HG03354 (cell line): Measurements from ENCODE around the gene SLC7A6.
"Not testable (repeated sequence)": the region's sequence is repeated elsewhere in the genome, so short reads cannot be mapped to it uniquely, and the experiment has no call there.

Experiments
- ATAC-seq: cut with Tn5 transposase; IDR thresholded peaks from one replicate; pipeline ENCODE4 v1.9.1; 2021; ENCODE audit warnings: mild to moderate bottlenecking; ENCODE audit not compliant: unreplicated experiment, poor library complexity, severe bottlenecking

SLC7A6 gene

GRCh38 chr16:68279726-68280558 lies 15.6 kb downstream of the SLC7A6 start:
- ATAC-seq: no peak

GRCh38 chr16:68281368-68282063 lies 17.2 kb downstream of the SLC7A6 start:
- no peak for ATAC-seq

- no peak for ATAC-seq
Observed at GRCh38 chr16:68282064-68282452, 17.7 kb downstream of the SLC7A6 start.

- no peak for ATAC-seq
Observed at GRCh38 chr16:68283346-68283745, 19.0 kb downstream of the SLC7A6 start.

- ATAC-seq: peak; percentile 51
Observed at GRCh38 chr16:68283801-68284598, 19.7 kb downstream of the SLC7A6 start.

- ATAC-seq: peak; percentile 59
Observed at GRCh38 chr16:68284847-68285246, 20.5 kb downstream of the SLC7A6 start.

GRCh38 chr16:68285683-68286082 lies 21.4 kb downstream of the SLC7A6 start:
- ATAC-seq: no peak

GRCh38 chr16:68286153-68287074 lies 22.1 kb downstream of the SLC7A6 start:
- no peak for ATAC-seq

- ATAC-seq: no peak
Observed at GRCh38 chr16:68287276-68288251, 23.2 kb downstream of the SLC7A6 start.

GRCh38 chr16:68288252-68288650 lies 23.9 kb downstream of the SLC7A6 start:
- no peak for ATAC-seq

- ATAC-seq: not testable (repeated sequence)
Observed at GRCh38 chr16:68288796-68289195, 24.5 kb downstream of the SLC7A6 start.

- no peak for ATAC-seq
Observed at GRCh38 chr16:68289202-68289601, 24.9 kb downstream of the SLC7A6 start.

GRCh38 chr16:68289621-68290329 lies 25.4 kb downstream of the SLC7A6 start:
- peak; percentile 84 for ATAC-seq

GRCh38 chr16:68290450-68290849 lies 26.1 kb downstream of the SLC7A6 start:
- no peak for ATAC-seq

- ATAC-seq: no peak
Observed at GRCh38 chr16:68291227-68291626, 26.9 kb downstream of the SLC7A6 start.

- no peak for ATAC-seq
Observed at GRCh38 chr16:68292425-68292824, 28.1 kb downstream of the SLC7A6 start.

- no peak for ATAC-seq
Observed at GRCh38 chr16:68296291-68296690, 32.0 kb downstream of the SLC7A6 start.

- no peak for ATAC-seq
Observed at GRCh38 chr16:68296693-68297092, 32.4 kb downstream of the SLC7A6 start.
